ENCODE data around the gene RNF213. TPM values are rescaled to one million over a fixed set of nuclear protein-coding genes. Genes with fewer than 3 reads are reported as not detected.
A peak's percentile ranks its signal among the peaks of the same experiment; 100 is the strongest.
"Not testable (repeated sequence)": the region's sequence is repeated elsewhere in the genome, so short reads cannot be mapped to it uniquely, and the experiment has no call there.

RNF213 gene
- total RNA-seq, 1 donor: 134 TPM

GRCh38 chr17:80237386-80237785 lies 23.3 kb upstream of the RNF213 start:
- peak; percentile 61 for DNase-seq (ENCODE audit: insufficient read length, low spot score, missing footprints)
- Histone ChIP-seq H3K4me2 (ENCODE audit: insufficient read depth, low read length) (no peak overlapping the region), H3K4me3 (ENCODE audit: insufficient read depth, low read length) (no peak overlapping the region), H3K79me2 (ENCODE audit: insufficient read depth, low read length) (no peaks in the 10 kb centered on the region), H3K36me3 (ENCODE audit: insufficient read depth, low read length) (peaks cover 12% of the 10 kb centered on the region), H2AFZ (ENCODE audit: low read length) (no peak overlapping the region), H3K4me1 (ENCODE audit: insufficient read depth, low read length) (no peaks in the 10 kb centered on the region), H4K20me1 (ENCODE audit: insufficient read depth, low read length) (no peaks in the 10 kb centered on the region), H3K9me3 (ENCODE audit: low read depth, low read length) (no peaks in the 10 kb centered on the region), H3K27me3 (ENCODE audit: insufficient read depth, low read length) (no peaks in the 10 kb centered on the region), H3K27ac (ENCODE audit: low read depth, low read length) (no peak overlapping the region)
- no peak for TF ChIP-seq CTCF (IDR thresholded peaks at IDR 0.05; ENCODE audit: extremely low read depth, low read depth, low read length)

- TF ChIP-seq CTCF (IDR thresholded peaks at IDR 0.05; ENCODE audit: extremely low read depth, low read depth, low read length): no peak
- DNase-seq (ENCODE audit: insufficient read length, low spot score, missing footprints): no peak
- no peaks in the 10 kb centered on the region for H3K36me3 ChIP-seq (ENCODE audit: insufficient read depth, low read length)
Observed at GRCh38 chr17:80242505-80242904, 18.1 kb upstream of the RNF213 start.

GRCh38 chr17:80243526-80244433 lies 16.9 kb upstream of the RNF213 start:
- no peak overlapping the region for H3K4me2 ChIP-seq (ENCODE audit: insufficient read depth, low read length)
- H4K20me1 ChIP-seq (ENCODE audit: insufficient read depth, low read length): no peaks in the 10 kb centered on the region
- DNase-seq (ENCODE audit: insufficient read length, low spot score, missing footprints): peak; percentile 45
- H3K9me3 ChIP-seq (ENCODE audit: low read depth, low read length): no peaks in the 10 kb centered on the region
- no peaks in the 10 kb centered on the region for H3K4me1 ChIP-seq (ENCODE audit: insufficient read depth, low read length)
- no peak overlapping the region for H2AFZ ChIP-seq (ENCODE audit: low read length)
- no peak overlapping the region for H3K27ac ChIP-seq (ENCODE audit: low read depth, low read length)
- no peaks in the 10 kb centered on the region for H3K36me3 ChIP-seq (ENCODE audit: insufficient read depth, low read length)
- no peak for TF ChIP-seq CTCF (IDR thresholded peaks at IDR 0.05; ENCODE audit: extremely low read depth, low read depth, low read length)
- no peak overlapping the region for H3K4me3 ChIP-seq (ENCODE audit: insufficient read depth, low read length)
- H3K79me2 ChIP-seq (ENCODE audit: insufficient read depth, low read length): no peaks in the 10 kb centered on the region
- H3K27me3 ChIP-seq (ENCODE audit: insufficient read depth, low read length): no peaks in the 10 kb centered on the region

More at GRCh38 chr17:80242505-80242904, 18.1 kb upstream of the RNF213 start:
- Histone ChIP-seq H3K4me3 (ENCODE audit: insufficient read depth, low read length) (no peak overlapping the region), H3K79me2 (ENCODE audit: insufficient read depth, low read length) (no peaks in the 10 kb centered on the region), H3K9me3 (ENCODE audit: low read depth, low read length) (no peaks in the 10 kb centered on the region), H3K27ac (ENCODE audit: low read depth, low read length) (no peak overlapping the region), H3K4me1 (ENCODE audit: insufficient read depth, low read length) (no peaks in the 10 kb centered on the region), H2AFZ (ENCODE audit: low read length) (no peak overlapping the region), H3K27me3 (ENCODE audit: insufficient read depth, low read length) (no peaks in the 10 kb centered on the region), H3K4me2 (ENCODE audit: insufficient read depth, low read length) (no peak overlapping the region), H4K20me1 (ENCODE audit: insufficient read depth, low read length) (no peaks in the 10 kb centered on the region)

- not testable (repeated sequence) for H4K20me1 ChIP-seq (ENCODE audit: insufficient read depth, low read length); H2AFZ ChIP-seq (ENCODE audit: low read length); H3K4me3 ChIP-seq (ENCODE audit: insufficient read depth, low read length); H3K4me1 ChIP-seq (ENCODE audit: insufficient read depth, low read length); H3K27ac ChIP-seq (ENCODE audit: low read depth, low read length); H3K79me2 ChIP-seq (ENCODE audit: insufficient read depth, low read length); H3K36me3 ChIP-seq (ENCODE audit: insufficient read depth, low read length); H3K9me3 ChIP-seq (ENCODE audit: low read depth, low read length); DNase-seq (ENCODE audit: insufficient read length, low spot score, missing footprints); H3K4me2 ChIP-seq (ENCODE audit: insufficient read depth, low read length); H3K27me3 ChIP-seq (ENCODE audit: insufficient read depth, low read length)
Observed at GRCh38 chr17:80244448-80244847, 16.2 kb upstream of the RNF213 start.
